ENCODE results near the gene IDS.
"Not testable (repeated sequence)": the region's sequence is repeated elsewhere in the genome, so short reads cannot be mapped to it uniquely, and the experiment has no call there.

The IDS gene

DNA sequence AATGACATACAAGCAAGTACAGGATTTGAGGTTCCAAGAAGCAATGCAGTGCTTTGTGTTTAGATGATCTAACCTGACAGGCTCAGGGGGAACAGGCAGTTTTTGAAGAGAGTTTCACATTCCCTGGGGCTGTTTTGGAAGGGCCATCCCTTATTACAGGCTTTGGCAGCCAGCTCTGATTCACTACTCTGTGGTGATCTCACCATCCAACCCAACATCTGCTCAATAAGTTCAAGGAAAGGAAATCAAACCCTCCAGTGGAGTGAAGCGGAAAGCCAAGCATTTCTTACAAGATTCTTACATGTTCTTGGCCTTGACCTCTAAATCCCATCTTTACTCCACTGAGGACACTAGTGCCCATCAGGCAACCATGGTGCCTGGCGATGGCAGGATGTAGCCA lies 7.5 kb downstream of the IDS start:
- DNase-seq (ENCODE audit: low read depth), result no peak

DNA sequence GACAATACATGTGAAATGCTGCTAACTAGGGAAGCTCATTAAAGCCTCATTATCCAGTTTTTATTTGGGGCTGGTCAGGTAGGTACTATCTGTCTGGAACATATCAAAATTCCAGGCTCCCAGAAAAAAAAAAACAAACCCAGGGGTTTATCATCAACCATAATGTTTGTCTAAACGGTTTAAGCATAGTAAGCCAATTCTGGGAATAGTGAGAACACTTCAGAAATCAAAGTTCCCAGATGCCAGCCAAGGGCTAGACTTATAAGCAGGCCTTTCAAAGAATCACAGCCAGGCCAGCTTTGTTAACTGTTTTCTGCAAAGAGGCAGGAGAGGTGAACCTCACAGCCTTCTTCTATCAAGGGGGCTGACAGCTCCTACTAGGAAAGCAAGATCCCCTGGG lies 8.1 kb downstream of the IDS start:
- no peak for DNase-seq (ENCODE audit: low read depth)

DNA sequence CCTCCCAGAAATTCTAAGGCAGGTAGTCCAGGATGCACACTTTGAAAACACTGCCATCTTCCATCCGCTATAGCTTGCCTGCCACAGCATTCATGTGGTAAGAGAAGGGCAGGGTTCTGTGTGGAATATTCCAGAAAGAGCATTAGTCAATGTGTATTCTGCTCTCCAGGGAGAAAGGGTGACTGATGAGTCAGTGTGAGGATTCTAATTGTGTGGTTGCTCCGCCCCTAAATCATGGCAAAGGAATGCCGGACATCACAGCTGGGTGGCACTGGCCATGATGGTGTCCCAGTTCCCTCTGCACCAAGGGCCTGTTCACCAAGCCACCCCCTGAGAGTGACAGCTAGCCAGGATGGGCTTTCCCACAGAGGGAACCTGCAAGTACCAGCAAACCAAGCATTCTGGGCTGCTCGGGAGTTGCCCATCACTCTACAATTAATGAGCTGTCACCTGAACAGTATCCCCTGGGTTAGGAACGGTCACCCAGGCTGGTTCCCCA lies 9.5 kb downstream of the IDS start:
- DNase-seq (ENCODE audit: low read depth), result peak; percentile 62

DNA sequence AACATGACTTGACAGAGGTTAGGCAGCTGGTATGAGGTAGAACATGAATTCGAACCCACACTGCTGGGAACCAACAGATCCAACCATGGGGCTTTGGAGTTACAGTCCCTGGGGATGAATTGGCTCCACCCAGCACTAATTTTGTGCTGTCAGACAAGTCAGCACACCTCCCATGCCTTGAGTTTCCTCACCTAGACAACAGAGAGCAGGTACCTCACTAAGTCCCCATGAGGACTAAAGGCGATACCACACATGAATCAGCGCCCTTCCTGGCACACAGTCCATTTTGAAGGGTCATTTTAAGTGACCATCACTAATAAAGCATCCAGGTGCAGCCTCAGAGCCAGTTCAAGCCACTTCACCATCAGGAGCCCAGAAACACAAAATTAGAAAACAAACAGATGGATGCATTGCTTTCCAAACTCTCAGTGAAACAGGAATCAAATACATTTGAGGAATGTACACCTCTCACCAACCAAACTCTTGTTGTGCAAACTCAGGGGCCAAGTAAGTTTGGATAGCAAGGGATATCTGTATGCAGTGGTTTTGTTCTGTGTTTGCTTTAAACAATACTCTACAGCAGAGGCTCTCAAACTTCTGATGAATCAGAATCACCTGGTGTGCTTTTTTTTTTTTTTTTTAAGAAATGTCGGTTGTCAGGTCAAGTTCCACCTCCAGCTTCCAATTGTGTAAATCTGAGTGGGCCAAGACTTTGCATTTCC lies 10.1 kb downstream of the IDS start:
- DNase-seq (ENCODE audit: low read depth), result no peak

DNA sequence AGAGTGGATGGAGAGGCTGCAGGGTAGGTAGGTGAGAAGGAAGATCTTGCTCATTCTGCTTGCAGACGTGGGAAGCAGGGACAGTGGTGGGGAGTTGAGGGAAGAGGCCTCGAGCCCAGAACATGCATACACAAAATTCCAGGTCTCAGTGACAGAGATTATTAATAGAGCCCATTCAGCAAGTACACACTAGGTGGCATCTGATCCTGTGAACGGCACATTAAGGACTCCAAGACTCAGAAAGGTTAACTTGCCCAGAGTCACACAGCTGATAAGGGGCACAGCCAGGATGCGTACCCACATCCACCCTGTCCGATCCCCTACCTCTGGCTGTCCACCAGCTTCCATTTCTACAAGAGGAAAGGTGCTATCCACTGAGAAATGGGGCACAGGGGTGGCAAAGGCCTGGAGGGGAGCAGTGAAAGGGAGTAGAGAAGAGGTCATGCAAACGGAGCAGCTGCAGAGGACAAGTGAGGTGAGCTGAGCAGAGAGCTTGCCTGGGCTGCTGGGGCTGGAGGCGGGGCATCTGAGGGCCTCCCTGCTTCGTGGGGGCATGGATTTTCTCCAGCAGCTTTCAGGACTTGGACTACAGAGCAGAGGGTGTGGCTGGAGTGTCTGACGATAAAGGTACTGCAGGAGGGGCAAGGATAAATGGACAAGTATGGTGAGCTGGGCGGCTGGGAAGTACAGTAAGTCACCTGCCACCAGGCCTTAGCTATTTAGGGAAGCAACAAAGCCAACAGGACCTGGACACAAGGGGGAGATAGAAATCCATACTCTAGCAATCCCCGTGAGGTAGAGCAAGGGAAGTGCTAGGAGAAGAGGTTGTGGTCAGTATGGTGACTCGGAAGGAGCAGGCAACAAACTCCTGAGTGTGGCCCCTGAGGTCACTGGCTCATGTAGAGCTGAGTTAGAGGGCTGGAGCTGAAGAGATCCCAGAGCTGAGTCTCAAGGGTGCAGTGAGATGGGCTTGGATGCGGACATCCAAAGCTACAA lies 11.2 kb downstream of the IDS start:
- DNase-seq (ENCODE audit: low read depth), result no peak

DNA sequence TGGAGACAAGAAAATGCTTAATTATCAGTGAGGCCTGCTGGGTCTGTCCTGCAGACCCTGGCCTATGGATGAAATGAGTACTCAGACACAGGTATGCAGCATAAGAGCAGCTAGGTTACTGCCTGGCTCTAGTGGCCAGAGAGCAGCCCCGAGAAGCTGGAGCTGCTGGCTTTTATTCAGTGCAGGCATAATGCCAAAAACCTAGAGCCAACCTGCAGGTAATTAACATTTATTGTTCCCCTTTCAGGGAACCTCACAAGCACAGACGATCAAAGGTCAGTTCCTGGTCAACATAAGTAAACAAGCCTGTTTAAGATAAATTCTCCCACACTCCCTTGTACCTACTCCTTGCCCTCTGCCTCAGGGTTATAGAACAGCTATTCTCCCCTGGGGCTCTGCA lies 13.3 kb downstream of the IDS start:
- DNase-seq (ENCODE audit: low read depth), result no peak

DNA sequence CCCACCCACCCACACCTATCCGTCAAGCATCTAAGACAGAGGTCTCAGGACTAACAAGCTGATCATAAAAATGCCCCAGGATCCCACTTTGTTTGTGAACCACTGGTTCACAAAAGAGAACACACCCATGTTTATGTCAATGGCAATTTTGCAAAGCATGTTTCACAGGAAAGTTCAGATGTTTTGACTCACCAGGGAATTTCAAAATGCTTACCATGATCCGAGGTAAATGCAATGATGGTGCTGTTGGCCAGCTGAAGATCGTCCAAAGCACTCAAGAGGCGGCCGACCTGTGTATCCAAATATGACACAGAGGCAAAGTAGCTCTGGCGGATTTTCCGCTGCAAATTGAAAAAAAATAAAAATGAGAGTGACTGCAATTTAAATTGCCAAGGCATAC lies 15.0 kb downstream of the IDS start:
- no peak for DNase-seq (ENCODE audit: low read depth)

DNA sequence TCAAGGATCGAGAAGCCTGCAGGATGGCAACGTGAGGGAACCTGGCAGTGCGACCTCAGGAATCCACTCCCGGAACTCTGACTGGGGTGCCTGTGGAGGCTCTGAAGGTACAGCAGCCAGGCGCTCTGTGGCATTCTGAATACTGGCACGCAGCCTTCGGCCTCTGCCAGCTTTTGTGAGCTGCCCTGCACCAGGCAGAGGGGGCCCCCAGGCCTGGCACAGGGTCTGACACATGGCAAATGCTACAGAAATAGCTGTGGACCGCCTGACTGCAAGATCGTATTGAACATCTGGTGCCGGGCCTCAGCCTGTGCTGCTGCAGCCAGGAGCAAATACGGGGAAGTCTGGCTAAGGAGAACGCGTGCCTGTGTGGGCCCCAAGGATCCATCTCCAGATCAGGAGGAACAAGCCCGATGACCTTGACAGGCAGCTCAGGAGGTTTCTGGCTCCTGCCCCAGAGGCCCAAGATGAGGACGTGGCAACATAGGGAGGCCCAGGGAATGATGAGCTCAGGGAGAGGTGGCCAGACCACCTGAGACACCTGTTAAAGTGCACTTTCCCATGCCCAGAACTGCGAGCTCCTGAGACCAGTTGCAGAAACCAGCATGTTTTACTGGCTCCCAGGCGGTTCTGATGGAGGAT lies 16.6 kb downstream of the IDS start:
- not testable (repeated sequence) for DNase-seq (ENCODE audit: low read depth)

DNA sequence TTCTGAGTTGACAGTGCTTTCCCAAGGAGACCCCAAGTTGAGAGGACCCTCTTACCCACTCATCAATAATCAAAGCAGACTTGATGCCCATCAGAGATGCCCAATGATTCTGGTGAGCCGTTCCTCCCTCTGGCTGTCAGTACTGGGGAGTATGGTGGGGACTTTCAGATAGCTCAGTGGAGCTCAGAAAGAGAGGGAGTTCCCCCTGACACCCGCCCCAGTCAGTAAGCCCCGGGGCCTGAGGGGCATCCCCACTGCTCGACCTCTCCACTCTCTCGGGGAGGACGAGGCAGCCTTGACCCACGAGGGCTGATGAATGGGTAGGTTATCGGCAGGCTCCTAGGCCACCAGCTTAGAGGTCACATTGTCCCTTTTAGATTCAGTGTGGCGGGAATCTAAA lies 17.1 kb downstream of the IDS start:
- not testable (repeated sequence) for DNase-seq (ENCODE audit: low read depth)

DNA sequence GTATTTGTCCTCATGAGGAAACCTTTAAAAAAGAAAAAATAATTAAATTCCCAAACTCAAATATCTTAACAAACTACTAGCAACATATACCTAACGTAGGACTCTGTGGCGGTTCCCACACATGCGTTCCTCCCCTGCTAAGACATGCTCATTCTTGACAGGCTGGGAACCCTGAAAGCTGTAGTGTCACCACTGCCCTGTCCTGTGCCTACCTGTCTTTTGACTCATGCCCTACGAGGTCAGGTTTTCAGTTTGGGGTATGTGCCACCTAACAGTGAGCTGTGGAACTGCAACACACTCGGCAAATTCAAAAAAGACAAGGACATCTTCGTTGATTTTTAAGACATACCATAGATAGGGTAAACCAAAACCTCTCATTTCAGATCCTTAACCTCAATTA lies 17.8 kb downstream of the IDS start:
- no peak for DNase-seq (ENCODE audit: low read depth)

DNA sequence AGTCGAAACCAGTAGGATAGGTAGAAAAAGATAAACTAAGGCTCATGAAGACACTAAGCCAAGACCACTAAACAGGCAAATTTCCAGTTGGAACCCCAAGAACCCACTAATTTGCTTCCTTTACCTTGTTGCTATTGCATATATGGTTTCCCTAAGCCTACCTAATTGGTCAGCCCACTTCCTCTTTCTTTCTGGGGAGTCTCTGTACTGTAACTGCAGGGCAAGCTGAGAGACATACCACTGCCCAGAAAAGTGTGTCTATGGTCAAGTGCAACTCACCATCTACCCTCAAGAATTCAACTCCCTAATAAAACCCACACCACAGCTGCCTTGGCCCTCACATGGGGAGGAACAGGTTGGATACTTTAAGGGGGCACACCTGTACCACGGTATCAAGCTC lies 28.6 kb downstream of the IDS start:
- no peak for DNase-seq (ENCODE audit: low read depth)

DNA sequence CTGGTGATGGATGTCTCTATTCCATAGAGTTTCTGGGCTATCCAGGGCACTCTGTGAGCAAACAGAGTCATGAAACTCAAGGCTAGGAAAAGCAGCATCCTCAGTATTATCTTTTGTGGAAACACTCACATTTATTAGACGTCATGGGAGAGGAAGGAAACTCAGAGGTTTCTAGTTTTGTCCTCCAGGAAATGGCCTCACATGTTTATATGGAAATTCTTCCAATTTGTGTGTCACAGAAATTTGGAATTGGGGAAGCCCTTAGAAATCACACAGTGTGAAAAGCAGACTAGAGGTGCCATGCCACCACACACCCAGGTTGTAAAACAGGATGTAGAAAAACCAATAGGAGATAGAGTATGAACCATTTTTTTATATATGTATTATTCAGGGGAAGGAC lies 31.1 kb downstream of the IDS start:
- DNase-seq (ENCODE audit: low read depth), result no peak

DNA sequence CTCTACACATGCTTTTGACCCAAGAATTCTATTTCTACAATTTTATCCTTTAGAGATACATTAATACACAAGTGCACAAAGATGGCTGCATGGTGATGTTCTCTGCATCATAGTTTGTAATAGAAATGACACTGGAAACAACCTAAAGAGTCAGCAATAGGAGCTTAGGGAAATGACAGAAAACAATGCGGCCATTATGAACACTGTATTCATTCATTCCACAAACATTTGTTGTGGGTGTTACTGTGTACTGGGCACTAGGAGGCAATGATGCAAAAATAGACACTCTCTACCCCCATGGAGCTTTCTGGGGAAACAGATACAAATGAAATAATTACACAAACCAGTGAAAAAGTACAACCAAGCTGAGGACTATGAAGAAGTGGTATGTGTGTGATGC lies 32.0 kb downstream of the IDS start:
- no peak for DNase-seq (ENCODE audit: low read depth)

DNA sequence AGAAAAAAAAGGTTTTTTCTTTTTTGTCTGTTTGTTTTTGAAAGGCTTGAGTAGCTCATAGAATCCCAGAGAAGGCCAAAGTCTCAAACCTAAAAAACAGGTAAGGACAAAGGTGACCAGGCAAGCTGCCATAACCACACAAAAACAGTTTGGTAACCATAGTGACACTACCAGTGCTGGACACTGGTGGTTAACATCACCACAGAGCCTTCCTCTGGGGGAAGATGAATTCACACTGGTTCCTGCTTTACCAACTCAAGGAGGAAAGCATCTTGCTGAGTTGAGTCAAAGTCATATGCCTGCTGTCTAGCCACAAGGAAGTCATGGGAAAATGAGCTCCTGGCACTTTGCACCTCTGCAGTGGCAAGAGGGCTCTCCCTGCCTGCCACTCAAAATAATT lies 32.5 kb downstream of the IDS start:
- no peak for DNase-seq (ENCODE audit: low read depth)

DNA sequence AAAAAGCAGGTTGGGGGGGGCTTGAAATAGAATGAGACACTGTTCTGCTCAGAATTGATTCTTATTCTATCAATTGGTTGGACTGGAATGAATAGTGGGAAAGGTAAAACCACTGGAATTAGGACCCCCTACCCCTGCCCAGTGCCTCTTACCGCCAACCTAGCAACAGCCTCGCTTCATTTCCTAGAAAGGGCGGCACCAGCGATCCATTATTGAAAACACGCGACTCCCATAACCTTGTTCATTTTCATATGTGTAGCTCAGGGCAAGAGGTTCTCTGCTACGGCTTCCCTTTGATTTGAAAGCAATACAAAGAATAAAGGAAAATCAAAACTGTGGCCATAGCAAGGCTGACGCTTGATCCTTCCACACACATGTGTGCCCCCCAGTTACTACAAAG lies 33.7 kb downstream of the IDS start:
- DNase-seq (ENCODE audit: low read depth), result no peak

DNA sequence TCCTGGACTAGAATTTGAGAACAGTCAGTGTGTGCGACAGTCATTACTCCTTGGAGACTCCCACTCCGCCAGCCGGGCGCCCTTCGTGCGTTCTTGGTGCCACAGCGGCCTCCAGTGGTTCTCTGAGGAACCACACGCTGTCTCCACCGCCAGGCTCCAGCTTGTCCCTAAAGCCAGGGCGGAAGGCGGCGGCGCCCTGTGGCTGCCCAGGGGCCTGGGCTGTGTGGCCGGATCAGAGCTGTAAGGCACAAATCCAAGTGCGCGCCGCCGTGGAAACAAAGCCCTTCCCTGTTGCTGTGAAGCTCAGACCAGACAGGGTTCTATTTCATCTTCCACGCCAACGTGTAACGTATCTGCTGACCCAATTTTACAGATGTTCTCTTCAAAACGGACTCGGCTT lies 34.2 kb downstream of the IDS start:
- DNase-seq (ENCODE audit: low read depth), result no peak

DNA sequence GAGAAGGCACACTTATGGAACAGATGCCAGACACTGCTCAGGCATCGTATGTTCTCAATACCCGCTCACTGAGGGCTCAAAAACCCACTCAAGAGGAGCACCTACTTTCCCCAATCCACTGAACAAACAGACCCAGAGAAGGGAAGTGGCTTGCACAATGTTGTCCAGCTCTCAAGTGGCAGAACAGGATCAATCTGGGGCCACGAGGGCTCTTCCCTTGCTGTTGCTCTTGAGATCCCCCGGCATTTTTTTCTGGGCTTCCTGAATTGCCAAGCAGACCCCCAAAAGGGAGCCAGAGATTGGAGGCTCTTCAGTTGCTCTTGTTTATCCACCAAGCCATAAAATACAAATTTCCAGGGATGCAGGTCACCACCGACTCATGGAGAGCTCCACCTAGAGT lies 35.7 kb downstream of the IDS start:
- no peak for DNase-seq (ENCODE audit: low read depth)

DNA sequence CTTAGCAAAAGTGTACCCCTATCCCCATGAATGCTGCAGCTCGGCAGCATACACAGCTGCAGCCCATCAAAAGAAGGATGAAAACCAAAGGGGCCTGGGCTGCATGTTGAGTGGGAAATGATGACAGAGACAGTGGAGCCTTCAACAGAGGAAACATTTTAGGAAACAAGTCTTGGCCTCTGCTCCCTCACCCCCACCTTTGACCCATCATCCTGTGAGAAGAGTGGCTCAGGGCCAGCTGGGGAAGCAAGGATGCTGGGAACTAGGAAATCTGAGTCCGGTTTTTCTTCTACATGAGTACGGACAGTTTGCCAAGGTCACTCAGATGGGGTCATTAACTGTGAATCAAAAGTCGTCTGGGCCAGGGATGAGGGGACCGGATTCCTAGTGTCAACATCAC lies 37.2 kb downstream of the IDS start:
- DNase-seq (ENCODE audit: low read depth), result no peak

DNA sequence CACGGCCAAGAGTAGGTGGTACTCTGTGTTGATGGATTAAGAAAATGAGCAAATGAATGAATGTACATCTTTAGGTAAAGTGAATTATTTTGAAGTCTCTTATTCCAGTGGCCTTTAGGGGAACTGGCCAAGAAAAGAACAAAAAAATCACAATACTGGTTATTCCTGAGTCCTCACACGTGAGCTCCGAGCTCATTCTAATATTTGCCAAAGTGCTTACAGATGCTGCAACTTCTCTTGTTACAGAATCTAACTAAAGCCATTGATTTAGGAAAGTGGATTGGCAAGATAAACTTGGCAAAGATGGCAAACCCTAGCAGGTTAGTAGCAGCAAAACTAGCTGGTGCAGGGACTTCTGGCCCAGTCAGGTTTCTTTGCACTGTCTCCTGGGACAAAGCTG lies 37.6 kb downstream of the IDS start:
- no peak for DNase-seq (ENCODE audit: low read depth)

DNA sequence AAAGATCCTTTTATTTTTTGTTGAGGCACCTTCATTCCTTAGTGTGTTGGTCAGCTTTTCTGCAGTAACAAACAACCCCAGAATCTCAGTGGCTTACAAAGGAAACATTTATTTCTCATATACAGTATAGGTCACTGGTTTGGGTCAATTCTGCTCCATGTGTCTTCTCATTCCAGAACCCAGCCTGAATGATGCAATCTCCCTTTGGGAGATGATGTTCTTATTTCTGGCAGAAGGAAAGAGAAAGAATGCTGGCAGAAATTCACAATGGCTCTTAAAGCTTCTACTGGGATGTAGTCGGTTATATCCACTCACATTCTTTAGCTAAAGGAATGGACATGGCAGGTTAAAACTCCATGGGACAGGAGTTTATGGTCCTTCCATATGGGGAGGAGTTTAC lies 42.3 kb downstream of the IDS start:
- no peak for DNase-seq (ENCODE audit: low read depth)

DNA sequence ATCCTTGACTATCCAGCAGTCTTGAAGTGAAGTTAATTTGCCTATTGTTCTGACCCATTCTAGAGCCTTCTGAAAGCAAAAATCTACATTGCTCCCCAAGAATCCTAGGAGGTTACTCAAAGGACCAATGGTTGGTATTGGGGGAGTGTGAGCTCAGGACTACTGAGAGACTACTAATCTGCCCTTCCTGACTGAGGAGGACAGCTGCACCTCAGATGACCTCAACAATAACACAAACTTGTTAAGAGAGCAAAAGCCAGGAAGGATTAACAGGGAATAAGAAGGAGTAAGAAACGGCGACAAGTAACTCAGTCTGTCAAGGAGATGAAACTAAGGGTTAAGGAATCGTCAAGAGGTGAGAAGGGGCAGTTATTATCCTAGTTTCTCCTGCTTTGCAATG lies 43.4 kb downstream of the IDS start:
- DNase-seq (ENCODE audit: low read depth), result no peak

DNA sequence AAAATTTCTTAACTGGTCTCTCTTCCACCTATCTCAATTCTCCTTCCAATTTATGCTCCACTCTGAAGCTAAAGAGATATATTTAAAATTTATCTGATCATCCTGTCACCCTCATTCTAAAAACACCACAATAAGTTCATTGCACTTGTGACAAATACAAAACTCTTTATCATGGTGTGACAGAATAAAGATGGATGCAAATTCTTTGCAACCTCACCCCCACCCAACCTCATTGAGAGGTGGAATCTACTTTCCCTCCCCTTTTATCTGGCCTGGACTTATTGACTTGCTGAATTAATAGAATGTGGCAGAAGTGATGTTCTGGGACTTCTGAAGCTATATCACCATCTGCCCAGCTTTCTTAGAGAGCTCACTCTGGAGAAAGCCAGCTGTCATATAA lies 46.5 kb downstream of the IDS start:
- DNase-seq (ENCODE audit: low read depth), result no peak
